Activated CD8-positive, alpha-beta memory T cell treated with anti-CD3 and anti-CD28 coated beads, Interleukin-2, amount 50 U/mL, for 24 hours (primary cell): ENCODE results near the gene TTC33.
"Not testable (repeated sequence)": the region's sequence is repeated elsewhere in the genome, so short reads cannot be mapped to it uniquely, and the experiment has no call there.

Source experiments
- DNase-seq: peaks from one replicate; pipeline ENCODE4 v3.0.0-alpha.2; 2020; ENCODE audit errors: extremely low read depth

The TTC33 gene

DNA sequence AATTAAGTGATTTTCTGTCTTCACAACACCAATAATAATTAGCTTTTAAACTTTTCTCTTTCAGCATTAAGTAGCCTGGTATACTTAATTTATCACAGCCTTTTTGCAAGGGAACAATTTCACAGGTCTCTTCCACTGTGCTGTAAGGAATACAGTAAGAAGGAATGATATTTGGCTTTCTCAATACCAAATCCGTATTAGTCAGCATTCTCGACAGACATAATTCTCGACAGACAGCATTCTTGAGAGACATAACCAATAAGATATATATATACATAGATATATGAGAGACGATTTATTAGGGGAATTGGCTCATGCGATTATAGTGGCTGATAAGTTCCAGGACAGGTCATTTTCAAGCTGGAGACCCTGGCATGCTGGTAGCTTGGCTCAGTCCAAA, 24.4 kb upstream of the TTC33 start:
- DNase-seq, result no peak

DNA sequence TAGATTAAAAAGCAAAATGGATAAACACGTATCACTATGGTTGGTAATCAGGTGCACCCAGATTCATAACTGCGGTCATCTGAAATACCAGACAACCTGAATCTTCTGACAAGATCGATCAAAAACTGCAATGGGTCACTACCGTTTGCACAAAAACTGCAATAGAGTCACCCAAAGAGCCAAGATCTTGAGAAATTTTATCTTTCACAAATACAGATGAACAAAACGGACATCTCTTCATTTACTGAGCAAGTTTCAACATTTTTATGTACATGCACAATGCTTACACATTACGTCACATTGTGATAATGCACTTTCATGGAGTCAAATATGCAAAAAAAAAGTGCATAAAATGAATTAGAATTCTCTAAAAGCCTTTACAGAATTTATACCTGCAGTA, 23.8 kb upstream of the TTC33 start:
- DNase-seq, result no peak

- DNase-seq, result no peak
Measured at GRCh38 chr5:40778133-40778532, 22.4 kb upstream of the TTC33 start.

- DNase-seq, result no peak
Measured at GRCh38 chr5:40776658-40776977, 20.9 kb upstream of the TTC33 start.

DNA sequence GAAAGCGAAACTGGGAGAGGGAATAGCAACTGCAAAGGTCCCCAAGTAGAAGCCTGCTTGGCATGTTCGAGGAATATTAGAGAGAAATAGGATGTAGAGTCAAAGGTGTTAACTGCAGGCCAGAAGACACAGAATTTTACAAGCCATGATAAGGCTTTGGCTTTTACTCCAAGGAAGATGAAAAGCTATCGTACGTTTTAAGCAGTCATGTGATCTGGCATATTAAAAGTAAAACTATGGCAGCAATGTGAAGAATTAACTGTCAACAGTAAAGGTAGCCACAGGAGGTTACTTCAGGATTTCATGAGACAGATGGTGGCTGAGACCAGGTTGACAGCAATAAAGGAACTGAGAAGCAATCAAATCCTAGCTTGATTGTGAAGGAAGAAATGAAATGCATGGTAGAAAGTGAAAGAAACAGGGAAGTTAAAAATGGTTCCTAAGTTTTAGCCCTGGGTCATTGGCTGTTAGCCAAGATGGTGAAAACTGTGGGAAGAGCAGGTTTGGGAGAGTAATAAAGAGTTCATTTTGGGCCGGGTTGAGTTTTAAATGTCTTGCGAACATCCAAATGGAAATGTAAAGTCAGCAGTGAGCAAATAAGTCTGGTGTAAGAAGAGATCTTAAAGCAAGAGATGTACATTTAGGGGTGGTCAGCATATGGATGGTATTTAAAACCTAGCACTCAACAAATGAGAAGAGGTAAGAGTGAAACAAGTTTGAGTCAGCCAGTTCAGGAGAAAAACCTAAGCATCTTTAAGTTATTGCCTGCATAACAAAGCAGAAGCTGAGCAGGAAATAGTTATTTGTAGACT, 20.3 kb upstream of the TTC33 start:
- no peak for DNase-seq

DNA sequence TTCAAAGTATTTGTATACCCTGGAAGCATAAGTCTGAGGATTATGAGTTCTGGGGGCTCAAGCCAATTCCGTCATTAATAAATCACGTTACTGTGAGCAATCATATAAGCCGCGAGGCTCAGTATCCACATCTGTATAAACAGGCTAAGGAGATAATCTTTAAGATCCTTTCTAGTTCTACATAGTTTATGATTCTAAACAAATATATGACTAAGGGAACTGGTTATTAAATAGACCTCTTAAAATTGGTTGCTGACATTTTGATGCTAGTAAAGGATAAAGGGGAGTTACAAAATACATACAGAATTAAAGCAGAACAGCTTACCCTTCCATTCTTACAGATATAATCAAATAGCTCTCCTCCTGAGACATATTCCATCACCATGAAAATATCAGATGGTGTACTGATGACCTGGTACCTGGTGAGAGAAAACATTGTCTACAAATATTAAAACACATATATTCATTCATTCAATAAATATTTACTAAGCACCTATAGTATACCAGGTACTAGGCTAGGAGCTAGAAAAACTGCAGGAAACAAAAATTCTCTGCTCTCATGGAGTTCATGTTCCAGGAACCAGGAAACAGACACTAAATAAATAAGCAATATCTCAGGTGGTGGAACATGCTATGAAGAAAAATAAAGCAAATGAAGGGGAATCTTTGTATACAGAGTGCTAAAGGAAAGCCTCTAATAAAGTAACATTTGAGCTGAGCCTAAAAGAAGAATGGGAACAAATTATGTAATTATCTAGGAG, 19.5 kb upstream of the TTC33 start:
- DNase-seq, result no peak

GRCh38 chr5:40774623-40775022, 18.9 kb upstream of the TTC33 start:
- no peak for DNase-seq

GRCh38 chr5:40770764-40771163, 15.0 kb upstream of the TTC33 start:
- no peak for DNase-seq

GRCh38 chr5:40762705-40763104, 6.9 kb upstream of the TTC33 start:
- DNase-seq, result no peak

DNA sequence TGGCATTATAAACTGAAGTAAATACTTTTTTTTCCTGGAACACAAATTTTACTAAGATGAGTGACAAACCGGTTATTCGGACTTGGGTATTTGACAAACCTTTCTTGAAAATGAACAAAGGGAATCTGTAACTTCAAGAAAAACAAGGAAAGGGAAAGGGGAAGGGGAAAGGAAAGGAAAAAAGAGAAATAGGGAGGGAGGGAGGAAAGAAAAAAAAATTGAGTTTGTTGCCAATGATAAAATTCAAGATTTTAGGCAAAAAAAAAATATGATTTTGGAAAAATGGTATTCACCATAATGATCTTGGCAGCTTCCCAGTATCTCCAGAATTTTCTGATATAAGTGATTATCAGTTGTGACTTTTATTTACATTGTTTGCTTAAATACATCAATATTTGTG, 1.6 kb upstream of the TTC33 start:
- DNase-seq, result no peak

- DNase-seq, result no peak
Measured at GRCh38 chr5:40755093-40755406, 711 bp downstream of the TTC33 start.

DNA sequence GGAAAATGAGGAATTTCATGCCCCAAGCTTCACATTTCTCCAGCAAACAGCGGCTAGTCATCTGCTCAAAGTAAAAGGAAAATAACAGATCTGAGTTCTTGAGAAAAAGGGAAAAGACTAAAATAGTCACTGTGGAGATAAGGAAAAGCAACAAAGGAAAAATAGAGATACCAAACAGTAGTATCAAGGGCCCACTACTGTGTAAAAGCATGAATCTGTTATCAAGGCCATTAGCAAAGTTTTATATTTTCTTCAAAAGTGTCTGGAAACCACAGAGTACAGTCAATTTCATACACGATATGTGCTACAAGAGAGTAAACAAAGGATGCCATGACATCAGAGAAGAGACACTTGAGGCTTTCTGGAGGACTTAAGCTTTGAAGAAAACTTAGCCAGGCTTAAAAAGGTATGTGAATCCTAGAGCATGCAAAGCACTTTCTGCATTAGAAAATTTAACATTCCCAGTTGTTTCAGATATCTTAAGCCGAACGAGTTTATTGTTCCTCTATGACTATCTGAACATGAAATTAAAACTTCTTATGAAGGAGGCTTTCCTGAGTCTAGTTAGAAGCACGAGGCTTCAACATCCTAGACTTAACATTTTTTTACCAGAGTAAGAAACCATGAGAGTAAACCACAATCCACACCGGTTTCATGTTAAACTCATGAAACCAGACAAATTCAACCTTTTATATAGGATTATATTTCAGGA, 1.2 kb downstream of the TTC33 start:
- no peak for DNase-seq

DNA sequence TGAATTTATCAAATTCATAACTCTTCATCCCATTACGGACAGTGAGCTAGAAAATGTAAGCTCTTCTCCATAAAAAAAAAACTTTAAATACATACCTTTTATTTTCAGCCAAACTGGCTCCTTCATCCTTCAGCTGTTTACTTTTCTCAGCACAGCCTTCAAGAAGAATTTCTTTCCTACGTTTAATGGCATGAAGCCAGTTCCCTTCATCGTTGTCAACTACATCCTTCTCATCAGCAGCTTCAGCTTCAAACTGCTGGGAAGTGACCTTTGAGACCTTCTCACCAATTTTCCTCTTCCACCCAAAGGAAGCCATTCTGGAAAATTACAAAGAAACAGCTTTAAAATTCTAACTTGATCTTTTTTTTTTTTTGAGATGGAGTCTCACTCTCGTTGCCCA, 9.1 kb downstream of the TTC33 start:
- no peak for DNase-seq

DNA sequence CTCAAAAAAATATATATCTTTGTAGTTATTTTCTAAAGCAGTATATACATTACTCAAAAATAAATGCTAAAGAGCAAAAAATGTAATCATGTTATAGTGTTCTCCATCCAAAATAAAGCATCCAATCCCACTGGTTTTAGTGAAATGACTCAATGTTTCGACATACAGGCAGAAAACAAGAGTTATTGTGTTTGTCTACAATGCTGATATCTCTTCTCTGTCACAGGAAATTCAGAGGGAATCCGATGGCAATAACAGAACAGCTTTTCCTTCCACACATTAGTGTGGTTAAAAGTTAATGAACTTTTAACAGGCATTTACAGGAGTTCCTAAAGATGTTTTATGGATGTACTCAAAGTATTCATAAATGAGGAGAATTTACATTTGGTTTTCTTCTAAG, 12.0 kb downstream of the TTC33 start:
- DNase-seq, result no peak

GRCh38 chr5:40738502-40738901, 17.3 kb downstream of the TTC33 start:
- no peak for DNase-seq

GRCh38 chr5:40736103-40736875, 19.5 kb downstream of the TTC33 start:
- DNase-seq, result no peak

DNA sequence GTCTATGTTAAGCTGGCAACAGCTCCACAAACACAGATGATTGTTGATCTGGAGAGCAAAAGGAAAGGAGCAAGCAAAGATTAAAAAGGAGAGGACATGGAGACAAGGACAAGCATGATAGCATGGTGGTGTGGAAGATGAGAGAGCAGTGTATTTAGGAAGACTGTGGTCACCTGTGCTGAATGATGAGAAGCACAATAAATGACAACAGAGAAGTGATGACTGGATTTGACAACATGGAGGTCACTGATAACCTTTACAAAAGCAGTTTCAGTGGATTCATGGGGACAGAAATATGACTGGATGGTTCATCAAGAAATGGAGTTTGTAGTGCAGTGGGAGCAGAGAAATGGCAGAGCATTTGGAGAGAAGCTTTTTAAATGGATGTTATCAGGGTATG, 20.2 kb downstream of the TTC33 start:
- no peak for DNase-seq

DNA sequence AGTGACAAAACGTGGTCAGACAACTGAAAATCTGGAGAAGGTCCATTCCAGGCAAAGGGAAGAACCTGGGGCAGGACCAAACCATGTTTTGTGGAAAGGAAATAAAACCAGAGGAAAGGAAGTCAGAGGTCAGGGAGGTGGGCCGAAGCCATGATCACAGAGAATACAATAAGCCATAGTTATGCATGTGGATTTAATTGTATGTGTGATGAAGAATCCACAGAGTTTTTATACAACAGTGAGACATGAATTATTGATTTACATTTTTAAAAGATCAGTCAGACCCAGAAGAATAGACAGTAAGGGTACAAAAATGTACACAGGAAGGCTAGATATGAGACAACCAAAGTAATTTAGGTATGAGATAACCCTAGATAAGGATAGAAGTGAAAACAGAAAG, 20.8 kb downstream of the TTC33 start:
- no peak for DNase-seq

DNA sequence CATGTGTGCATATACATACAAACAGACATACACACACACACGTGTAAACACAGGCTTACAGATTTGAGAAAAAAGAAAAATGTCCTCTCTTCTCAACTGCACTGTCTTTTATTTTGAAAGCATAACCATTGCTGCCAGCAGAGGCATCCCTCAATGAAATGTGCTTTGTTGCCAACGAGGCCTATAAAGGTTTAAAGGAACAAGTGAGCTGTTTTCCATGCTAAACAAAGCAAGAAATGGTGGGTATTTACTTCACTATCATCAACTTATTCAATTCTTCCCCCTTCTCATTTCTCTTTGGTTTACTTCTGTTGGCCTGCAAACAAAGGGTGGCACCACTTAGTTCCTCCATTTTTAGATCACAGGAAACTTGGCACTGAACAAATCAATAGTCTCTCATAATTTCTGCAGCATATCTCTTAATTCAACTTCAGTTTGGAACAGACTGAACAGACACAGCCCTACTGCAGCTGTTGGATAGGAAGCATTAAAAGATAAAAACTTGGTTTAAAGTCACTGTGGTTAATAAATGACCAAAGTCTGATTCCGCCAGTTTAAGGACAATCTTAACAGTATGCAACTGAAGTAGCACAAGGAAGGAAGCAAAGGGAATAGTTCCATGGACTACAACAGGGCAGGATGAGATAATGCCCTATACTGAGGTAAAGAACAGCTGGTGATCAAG, 21.7 kb downstream of the TTC33 start:
- no peak for DNase-seq

- no peak for DNase-seq
Measured at GRCh38 chr5:40733434-40733833, 22.3 kb downstream of the TTC33 start.

GRCh38 chr5:40722497-40722911, 33.3 kb downstream of the TTC33 start:
- DNase-seq, result not testable (repeated sequence)

DNA sequence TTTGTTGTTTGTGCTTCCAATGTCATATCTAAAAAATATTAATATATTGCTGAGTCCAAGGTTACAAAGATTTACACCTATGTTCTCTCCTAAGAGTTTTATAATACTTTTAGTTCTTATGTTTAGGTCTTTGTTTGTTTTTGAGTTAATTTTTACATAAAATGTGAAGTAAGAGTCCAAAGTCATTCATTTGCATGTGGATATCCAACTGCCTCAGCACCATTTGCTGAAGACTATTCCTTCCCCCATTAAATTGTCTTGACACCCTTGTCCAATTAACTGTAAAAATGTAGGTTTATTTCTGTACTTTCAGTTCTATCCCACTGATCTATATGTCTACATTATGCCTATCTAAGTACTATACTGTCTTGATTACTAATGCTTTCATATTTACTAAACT, 35.7 kb downstream of the TTC33 start:
- DNase-seq, result no peak
